Measurements from ENCODE around the gene KIF24. TPM values are rescaled to one million over a fixed set of nuclear protein-coding genes. Genes with fewer than 3 reads are reported as not detected.

The KIF24 gene
- total RNA-seq, 1 experiment from 2014 or later, result 4.1 TPM

- no peak for DNase-seq (ENCODE audit: low read depth in 1 of 2, low spot score in 2 of 2)
- Histone ChIP-seq H3K27ac (no peak overlapping the region), H3K4me1 (replicated peaks) (no peaks in the 10 kb centered on the region), H3K9me3 (replicated peaks) (no peaks in the 10 kb centered on the region), H3K27me3 (replicated peaks) (no peaks in the 10 kb centered on the region), H3K4me3 (no peak overlapping the region), H3K36me3 (no peaks in the 10 kb centered on the region)
These were observed 49.7 kb downstream of the KIF24 start for GRCh38 chr9:34279411-34279810.

Other genes with a start within 250 kb of the KIF24 start
- gene DCAF12, start 202.6 kb downstream of the KIF24 start, total RNA-seq (2014; rRNA removed; shearing (Covaris generic)), result 9.4 and 16.0 TPM in 2 replicates
- 6.4 and 15.3 TPM in 2 replicates for gene UBAP1, start 150.2 kb downstream of the KIF24 start, total RNA-seq (2014; rRNA removed; shearing (Covaris generic))
- gene NUDT2, start 301 bp upstream of the KIF24 start, total RNA-seq (2014; rRNA removed; shearing (Covaris generic)), result 9.7 and 27.0 TPM in 2 replicates
- 0.37 and 0.97 TPM in 2 replicates for gene MYORG, start 47.6 kb upstream of the KIF24 start, total RNA-seq (2014; rRNA removed; shearing (Covaris generic))
- 6.5 and 13.3 TPM in 2 replicates for gene FAM219A, start 129.3 kb upstream of the KIF24 start, total RNA-seq (2014; rRNA removed; shearing (Covaris generic))
- not detected in 2 replicates for gene DNAI1, start 129.5 kb upstream of the KIF24 start, total RNA-seq (2014; rRNA removed; shearing (Covaris generic))
- not detected in 2 replicates for gene ENHO, start 193.7 kb upstream of the KIF24 start, total RNA-seq (2014; rRNA removed; shearing (Covaris generic))